GM12878 (cell line): ENCODE results near the gene SLC12A2. TPM values are rescaled to one million over a fixed set of nuclear protein-coding genes. Genes with fewer than 3 reads are reported as not detected.
A peak's percentile ranks its signal among the peaks of the same experiment; 100 is the strongest.

Experiments
- ATAC-seq: fragments of 200-7000 bp; cut with Tn5 transposase; 3 replicates; pipeline ENCODE4 v1.9.1; 2020; ENCODE audit warnings: mild to moderate bottlenecking, moderate library complexity
- BruUV-seq: library from RNA; stranded (reverse); fragments of 400-500 nt; replicated peaks from 2 replicates; lab custom pipeline; 2021; lab: Mats Ljungman, UMichigan
- CTCF ChIA-PET: fragments of 300-600 bp; sonication (Branson Sonifier 250); formaldehyde crosslinking; extraction: SDS; loops from one replicate; lab custom pipeline; 2021; ENCODE audit warnings: inconsistent platforms; lab: Yijun Ruan, JAX
- POLR2A ChIA-PET: fragments of 350-600 bp; formaldehyde crosslinking; extraction: SDS; loops from one replicate; lab custom pipeline; 2021; ENCODE audit warnings: inconsistent platforms; lab: Charles Lee
- RAD21 ChIA-PET: fragments of 300-600 bp; sonication (Branson Sonifier 250); formaldehyde crosslinking; loops from one replicate; lab custom pipeline; 2023; ENCODE audit warnings: antibody characterized with exemption; ENCODE audit not compliant: unreplicated experiment; lab: Charles Lee
- SMC1A ChIA-PET: fragments of 300-600 bp; sonication (Branson Sonifier 250); formaldehyde crosslinking; loops from one replicate; lab custom pipeline; 2023; ENCODE audit not compliant: unreplicated experiment, uncharacterized antibody; lab: Charles Lee
- DNase-seq: peaks from one replicate; pipeline ENCODE4 v3.0.0-alpha.2; 2011; ENCODE audit warnings: low read depth, low spot score
- FAIRE-seq: peaks from 3 replicates; lab custom pipeline; 2011; peaks lifted over from hg19 to GRCh38; lab: Jason Lieb, UNC
- H2AFZ ChIP-seq: 2 replicates; pipeline ENCODE4 v1.6.0; 2011; ENCODE audit warnings: low read depth, low read length, control low read depth; ENCODE audit not compliant: control insufficient read depth
- H3K27ac ChIP-seq: 2 replicates; pipeline ENCODE4 v1.5.1; 2011; ENCODE audit warnings: control low read depth; ENCODE audit not compliant: control insufficient read depth, insufficient read depth
- H3K27me3 ChIP-seq, 2 experiments: replicated peaks in 1 of 2; 2 replicates each; pipeline versions ENCODE4 v1.6.0 to v1.6.1; 2011; ENCODE audit warnings: low read length in 1 of 2; ENCODE audit not compliant: control insufficient read depth in 2 of 2, insufficient read depth in 2 of 2
- H3K36me3 ChIP-seq, 2 experiments: 2 replicates each; pipeline ENCODE4 v1.5.1; 2011; ENCODE audit warnings: low read length in 1 of 2; ENCODE audit not compliant: control insufficient read depth in 2 of 2, insufficient read depth in 2 of 2
- H3K4me1 ChIP-seq: 2 replicates; pipeline ENCODE4 v1.6.1; 2011; ENCODE audit warnings: mild to moderate bottlenecking, low read length, moderate library complexity, mixed read lengths; ENCODE audit not compliant: control insufficient read depth, insufficient read depth
- H3K4me2 ChIP-seq: 2 replicates; pipeline ENCODE4 v1.6.0; 2011; ENCODE audit warnings: control low read depth; ENCODE audit not compliant: control insufficient read depth, insufficient read depth
- H3K4me3 ChIP-seq: fragments of 200-600 bp; sonication (generic); 2 replicates; pipeline ENCODE4 v1.5.1; 2016
- H3K79me2 ChIP-seq: 2 replicates; pipeline ENCODE4 v1.6.0; 2011; ENCODE audit warnings: low read length; ENCODE audit not compliant: control insufficient read depth, insufficient read depth
- H3K9ac ChIP-seq: 2 replicates; pipeline ENCODE4 v1.8.0; 2011; ENCODE audit warnings: low read length, control low read depth, mixed read lengths; ENCODE audit not compliant: control insufficient read depth, insufficient read depth
- H3K9me3 ChIP-seq: replicated peaks from 3 replicates; pipeline ENCODE4 v1.5.1; 2011; ENCODE audit warnings: mild to moderate bottlenecking, low read length; ENCODE audit not compliant: control insufficient read depth, insufficient read depth
- H4K20me1 ChIP-seq: 2 replicates; pipeline ENCODE4 v1.6.0; 2011; ENCODE audit not compliant: control insufficient read depth, insufficient read depth
- ATF3 ChIP-seq: IDR thresholded peaks from 2 replicates; pipeline ENCODE4 v1.6.1; 2011; ENCODE audit warnings: low read depth, mild to moderate bottlenecking, low read length, moderate library complexity, borderline replicate concordance; ENCODE audit errors: extremely low read depth
- CBX3 ChIP-seq: fragments of 200-600 bp; sonication (generic); IDR thresholded peaks from 2 replicates; pipeline ENCODE4 v1.6.1; 2016; ENCODE audit warnings: low read depth, borderline replicate concordance
- EED ChIP-seq: sonication (generic); IDR thresholded peaks from 2 replicates; pipeline ENCODE4 v1.6.1; 2016; ENCODE audit warnings: antibody characterized with exemption, low read depth
- FOS ChIP-seq: IDR thresholded peaks from 3 replicates; pipeline ENCODE4 v1.6.1; 2011; ENCODE audit warnings: borderline replicate concordance; ENCODE audit not compliant: insufficient read length; ENCODE audit errors: extremely low read depth
- HCFC1 ChIP-seq: fragments of 150-350 bp; IDR thresholded peaks from 2 replicates; pipeline ENCODE4 v1.6.1; 2014; ENCODE audit warnings: low read length
- JUND ChIP-seq: IDR thresholded peaks from 2 replicates; pipeline ENCODE4 v1.6.1; 2012; ENCODE audit warnings: low read depth, mild to moderate bottlenecking, low read length, improper control_type of control experiment, moderate library complexity
- KDM1A ChIP-seq: fragments of 200-600 bp; sonication (generic); IDR thresholded peaks from 2 replicates; pipeline ENCODE4 v1.6.1; 2016; ENCODE audit warnings: borderline replicate concordance
- MYB ChIP-seq: fragments of 150-350 bp; IDR thresholded peaks from 2 replicates; pipeline ENCODE4 v1.6.1; 2014; ENCODE audit warnings: mild to moderate bottlenecking, low read depth, low read length, borderline replicate concordance
- SREBF1 ChIP-seq: IDR thresholded peaks from 2 replicates; pipeline ENCODE4 v1.6.1; 2012; ENCODE audit warnings: mild to moderate bottlenecking, low read length
- TCF12 ChIP-seq: IDR thresholded peaks from 2 replicates; pipeline ENCODE4 v1.6.1; 2011; ENCODE audit warnings: low read depth, mild to moderate bottlenecking, low read length
- ZBED1 ChIP-seq: IDR thresholded peaks from 2 replicates; pipeline ENCODE4 v1.6.1; 2016; ENCODE audit warnings: borderline replicate concordance
- ZNF207 ChIP-seq: fragments of 450-650 bp; IDR thresholded peaks from 2 replicates; pipeline ENCODE4 v1.6.1; 2014; ENCODE audit warnings: antibody characterized with exemption, mild to moderate bottlenecking, borderline replicate concordance
- ZNF687 ChIP-seq: fragments of 450-650 bp; IDR thresholded peaks from 2 replicates; pipeline ENCODE4 v1.6.1; 2017; ENCODE audit warnings: mild to moderate bottlenecking, moderate library complexity
- ZSCAN29 ChIP-seq: fragments of 450-650 bp; IDR thresholded peaks from 2 replicates; pipeline ENCODE4 v1.6.1; 2017; ENCODE audit warnings: mild to moderate bottlenecking, moderate library complexity
- WGBS: methylation state at CpG from one replicate; pipeline ENCODE4 v1.1.6; 2016; ENCODE audit warnings: low lambda C conversion rate; ENCODE audit not compliant: insufficient replicate concordance, insufficient coverage; ENCODE audit errors: missing lambda C conversion rate; 5-methylcytosine and 5-hydroxymethylcytosine counted together
- in situ Hi-C: fragments of 300-500 bp; cut with MboI; formaldehyde crosslinking; loops from 9 replicates; pipeline ENCODE4 v1.14.3; 2018; ENCODE audit warnings: mixed read lengths
- intact Hi-C: fragments of 100-400 bp; cut with micrococcal nuclease; formaldehyde crosslinking; loops from one replicate; pipeline ENCODE4 v1.14.2; 2022; ENCODE audit not compliant: unreplicated experiment
- polyA plus RNA-seq, 11 experiments: library from polyadenylated mRNA; depleted of rRNA in 4 of 11; unstranded in 6 of 11; stranded (reverse) in 5 of 11; fragments of >200 nt; fragmentation: Nextera tagmentation in 4 of 11; fragmentation: Illumina TruSeq in 1 of 11; extraction: Ambion mirVana in 4 of 11; extraction: Trizol in 1 of 11; gene quantifications; 1 replicate in 1 of 11; 2 replicates in 10 of 11; pipeline versions ENCODE4 v1.2.1 to v1.2.3, GENCODE V29; 2011 to 2016; ENCODE audit warnings: inconsistent platforms in 2 of 11, missing spikeins in 2 of 11, low read depth in 1 of 11
- total RNA-seq, 4 experiments: library from RNA; depleted of rRNA in 3 of 4; stranded (reverse); fragments of >200 nt in 3 of 4; fragmentation: Illumina TruSeq in 1 of 4; extraction: Trizol in 1 of 4; gene quantifications; 2 replicates each; pipeline versions ENCODE4 v1.2.1 to v1.2.3, GENCODE V29; 2013 to 2021
- TF ChIP-seq, protein P1 (sequence below): IDR thresholded peaks from 2 replicates; pipeline ENCODE4 v1.6.1; 2012; ENCODE audit warnings: low read depth, low read length, improper control_type of control experiment

SLC12A2 gene
- total and polyA plus RNA-seq, 10 of the 15 experiments (the other 5 are each of a cell fraction or from before 2014, with no cell fraction given), result 5.1 to 21.8 (median 10.5) TPM

GRCh38 chr5:128085413-128085812 is 1.8 kb downstream of the SLC12A2 start:
- no TSS peak for BruUV-seq
- H3K79me2 ChIP-seq, result peaks cover 76% of the 10 kb centered on the region
- no peaks in the 10 kb centered on the region for H3K4me1 ChIP-seq
- ChIA-PET SMC1A (interaction anchor here (0.7 to 2.7 kb wide), 13 partner anchors 8 to 521 kb away, joined by 3 to 10 read pairs (median 3); no protein-coding TSS in a partner anchor), RAD21 (interaction anchor here (1.2 to 6.3 kb wide), 5 partner anchors 8 to 495 kb away, joined by 4 to 48 read pairs (median 5); no protein-coding TSS in a partner anchor), POLR2A (interaction anchor here (0.8 to 1.3 kb wide), 2 partner anchors 8 to 26 kb away, joined by 3 read pairs; no protein-coding TSS in a partner anchor), CTCF (interaction anchor here (0.9 to 2.6 kb wide), 8 partner anchors 10 to 329 kb away, joined by 3 to 9 read pairs (median 4); no protein-coding TSS in a partner anchor)
- 1% methylated on average over 4 of the region's 4 CpGs for WGBS
- peak overlapping the region; percentile 83 for H3K4me2 ChIP-seq
- peak overlapping the region; percentile 86 for H3K4me3 ChIP-seq
- no peaks in the 10 kb centered on the region for H3K36me3 ChIP-seq
- no peak overlapping the region for H2AFZ ChIP-seq
- H4K20me1 ChIP-seq, result no peaks in the 10 kb centered on the region
- ATAC-seq (no peak), DNase-seq (no peak), FAIRE-seq (no peak)
- no peaks in the 10 kb centered on the region for H3K9me3 ChIP-seq
- H3K27ac ChIP-seq, result no peak overlapping the region
- in situ Hi-C loops, result loop anchor here (10.0 to 25.0 kb wide), 2 partner anchors 521 to 1323 kb away; no protein-coding TSS in a partner anchor
- intact Hi-C loops, result loop anchor here (10.0 kb wide), 1 partner anchor 1321 kb away; no protein-coding TSS in a partner anchor
- TF ChIP-seq KDM1A, result no peak
- no peak for TF ChIP-seq FOS
- no peak for TF ChIP-seq ZNF207
- TF ChIP-seq, protein P1, sequence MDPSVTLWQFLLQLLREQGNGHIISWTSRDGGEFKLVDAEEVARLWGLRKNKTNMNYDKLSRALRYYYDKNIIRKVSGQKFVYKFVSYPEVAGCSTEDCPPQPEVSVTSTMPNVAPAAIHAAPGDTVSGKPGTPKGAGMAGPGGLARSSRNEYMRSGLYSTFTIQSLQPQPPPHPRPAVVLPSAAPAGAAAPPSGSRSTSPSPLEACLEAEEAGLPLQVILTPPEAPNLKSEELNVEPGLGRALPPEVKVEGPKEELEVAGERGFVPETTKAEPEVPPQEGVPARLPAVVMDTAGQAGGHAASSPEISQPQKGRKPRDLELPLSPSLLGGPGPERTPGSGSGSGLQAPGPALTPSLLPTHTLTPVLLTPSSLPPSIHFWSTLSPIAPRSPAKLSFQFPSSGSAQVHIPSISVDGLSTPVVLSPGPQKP, result no peak
- TF ChIP-seq ZBED1, result no peak
- no peak for TF ChIP-seq ATF3
- no peak for TF ChIP-seq HCFC1
- TF ChIP-seq JUND, result no peak
- no peak for TF ChIP-seq SREBF1
- TF ChIP-seq ZNF687, result no peak
- TF ChIP-seq ZSCAN29, result no peak
- TF ChIP-seq TCF12, result no peak
- TF ChIP-seq MYB, result no peak
- no peak for TF ChIP-seq CBX3
- no peak for TF ChIP-seq EED
- H3K9ac ChIP-seq, result peak overlapping the region; percentile 85
- H3K27me3 ChIP-seq, result no peaks in the 10 kb centered on the region
